Measurements from ENCODE around the gene C10orf105.

C10orf105 gene

DNA sequence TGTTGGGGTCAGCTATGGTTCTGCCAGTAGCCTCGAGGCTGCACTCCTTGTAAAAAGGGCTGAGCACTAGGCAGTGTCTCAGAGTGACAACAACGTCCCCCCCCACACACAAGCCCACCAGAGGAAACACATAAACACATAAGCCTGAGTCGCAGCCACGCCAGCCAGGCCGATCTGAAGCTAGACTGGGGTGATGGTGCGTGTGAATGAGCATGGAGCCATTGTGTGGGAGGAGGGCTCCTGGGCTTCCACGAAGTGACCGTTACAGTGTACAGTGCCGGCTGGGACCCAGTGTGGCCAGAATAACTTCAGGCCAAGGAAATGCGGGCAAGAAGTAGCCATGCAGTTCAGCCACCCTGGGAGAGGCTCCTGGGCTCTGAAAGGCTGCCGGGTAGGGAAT, 3.7 kb upstream of the C10orf105 start:
- H3K4me3 Mint-ChIP-seq: no peak overlapping the region
- peaks cover 90% of the 10 kb centered on the region for H3K4me1 Mint-ChIP-seq (ENCODE audit: low read depth)
- peak overlapping the region; percentile 97 for H3K27ac Mint-ChIP-seq
- H3K36me3 Mint-ChIP-seq (ENCODE audit: low read depth): no peaks in the 10 kb centered on the region
- no peaks in the 10 kb centered on the region for H3K9me3 Mint-ChIP-seq
- no peaks in the 10 kb centered on the region for H3K27me3 Mint-ChIP-seq
- intact Hi-C loops (cut with micrococcal nuclease): no loop called here

DNA sequence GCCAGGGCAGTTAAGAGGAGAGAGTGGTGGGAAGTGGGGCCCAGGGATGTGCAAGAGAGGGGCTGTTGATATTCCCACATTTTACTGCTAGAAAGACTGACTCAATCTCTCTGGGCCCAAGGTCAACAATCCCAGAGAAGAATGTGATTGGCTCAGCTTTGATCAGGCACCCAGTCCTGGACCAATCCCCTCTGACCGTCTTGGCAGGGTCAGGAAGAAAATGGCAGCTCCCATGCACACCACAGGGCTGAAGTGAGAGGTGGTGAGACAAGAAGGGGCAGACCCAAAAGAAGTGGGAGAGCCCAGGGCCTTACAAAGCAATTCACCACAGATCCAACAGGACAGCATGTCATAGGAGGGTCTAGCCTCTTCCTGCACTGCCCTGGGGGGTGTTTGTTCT, 3.3 kb upstream of the C10orf105 start:
- Mint-ChIP-seq H3K4me1 (ENCODE audit: low read depth) (peaks cover 85% of the 10 kb centered on the region), H3K36me3 (ENCODE audit: low read depth) (no peaks in the 10 kb centered on the region), H3K4me3 (no peak overlapping the region), H3K27ac (peak overlapping the region; percentile 97), H3K27me3 (no peaks in the 10 kb centered on the region), H3K9me3 (no peaks in the 10 kb centered on the region)
- intact Hi-C loops (cut with micrococcal nuclease): no loop called here

- peak overlapping the region; percentile 41 for H3K27ac Mint-ChIP-seq
- peaks cover 83% of the 10 kb centered on the region for H3K4me1 Mint-ChIP-seq (ENCODE audit: low read depth)
These were observed 1.7 kb upstream of the C10orf105 start for GRCh38 chr10:71721313-71721712.

DNA sequence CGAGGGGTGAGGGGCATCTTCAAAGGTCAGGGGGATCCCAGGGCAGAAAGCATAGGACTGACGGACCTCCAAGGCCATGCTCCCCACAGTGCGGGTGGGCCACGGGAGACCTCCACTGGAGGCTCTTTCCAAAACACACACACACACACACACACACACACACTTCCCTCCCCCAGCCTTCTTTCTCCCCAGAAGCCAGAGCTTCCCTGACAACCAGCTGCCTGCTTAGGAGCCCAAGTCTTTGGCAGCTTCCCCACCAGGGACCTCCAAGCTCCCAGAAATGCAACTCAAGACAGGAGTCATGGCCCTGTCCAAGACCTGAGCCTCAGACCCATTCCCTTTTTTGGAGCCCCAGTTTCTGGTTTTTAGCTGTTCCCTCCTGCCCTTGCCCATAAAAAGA, 710 bp upstream of the C10orf105 start:
- intact Hi-C loops (cut with micrococcal nuclease): no loop called here
- H3K27me3 Mint-ChIP-seq: no peaks in the 10 kb centered on the region
- H3K36me3 Mint-ChIP-seq (ENCODE audit: low read depth): peaks cover 18% of the 10 kb centered on the region
- H3K9me3 Mint-ChIP-seq: no peaks in the 10 kb centered on the region
- H3K4me3 Mint-ChIP-seq: no peak overlapping the region
- H3K27ac Mint-ChIP-seq: peak overlapping the region; percentile 41
- peaks cover 83% of the 10 kb centered on the region for H3K4me1 Mint-ChIP-seq (ENCODE audit: low read depth)

More at GRCh38 chr10:71721313-71721712, 1.7 kb upstream of the C10orf105 start:
- intact Hi-C loops (cut with micrococcal nuclease): no loop called here
- H3K27me3 Mint-ChIP-seq: no peaks in the 10 kb centered on the region
- H3K9me3 Mint-ChIP-seq: no peaks in the 10 kb centered on the region
- no peak overlapping the region for H3K4me3 Mint-ChIP-seq
- peaks cover 9% of the 10 kb centered on the region for H3K36me3 Mint-ChIP-seq (ENCODE audit: low read depth)

DNA sequence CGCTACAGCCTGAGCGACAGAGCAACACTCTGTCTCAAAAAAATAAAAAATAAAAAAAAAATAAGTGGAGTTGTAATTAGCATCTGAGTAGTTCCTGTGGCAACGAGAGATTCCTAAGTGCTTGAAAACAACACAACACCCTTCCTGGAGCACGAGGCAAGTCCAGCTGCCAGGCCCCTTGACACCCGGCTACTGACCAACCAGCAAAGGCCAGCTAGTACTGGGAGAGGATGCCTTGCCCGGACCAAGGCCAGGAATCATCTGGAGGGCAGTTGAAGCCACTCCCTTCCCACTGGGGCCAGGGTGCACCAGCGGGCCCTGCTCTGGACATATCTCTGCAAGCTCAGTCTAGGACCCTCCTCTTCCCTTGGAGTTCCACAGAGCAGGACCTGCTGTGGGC, 536 bp downstream of the C10orf105 start:
- intact Hi-C loops (cut with micrococcal nuclease): no loop called here
- no peak overlapping the region for H3K4me3 Mint-ChIP-seq
- peaks cover 22% of the 10 kb centered on the region for H3K36me3 Mint-ChIP-seq (ENCODE audit: low read depth)
- H3K4me1 Mint-ChIP-seq (ENCODE audit: low read depth): peaks cover 83% of the 10 kb centered on the region
- H3K9me3 Mint-ChIP-seq: no peaks in the 10 kb centered on the region
- peak overlapping the region; percentile 66 for H3K27ac Mint-ChIP-seq
- H3K27me3 Mint-ChIP-seq: no peaks in the 10 kb centered on the region

GRCh38 chr10:71718165-71718698, 1.3 kb downstream of the C10orf105 start:
- peaks cover 22% of the 10 kb centered on the region for H3K36me3 Mint-ChIP-seq (ENCODE audit: low read depth)
- H3K27ac Mint-ChIP-seq: no peak overlapping the region
- H3K9me3 Mint-ChIP-seq: no peaks in the 10 kb centered on the region
- H3K4me1 Mint-ChIP-seq (ENCODE audit: low read depth): peaks cover 83% of the 10 kb centered on the region
- H3K4me3 Mint-ChIP-seq: no peak overlapping the region
- intact Hi-C loops (cut with micrococcal nuclease): no loop called here
- H3K27me3 Mint-ChIP-seq: no peaks in the 10 kb centered on the region

DNA sequence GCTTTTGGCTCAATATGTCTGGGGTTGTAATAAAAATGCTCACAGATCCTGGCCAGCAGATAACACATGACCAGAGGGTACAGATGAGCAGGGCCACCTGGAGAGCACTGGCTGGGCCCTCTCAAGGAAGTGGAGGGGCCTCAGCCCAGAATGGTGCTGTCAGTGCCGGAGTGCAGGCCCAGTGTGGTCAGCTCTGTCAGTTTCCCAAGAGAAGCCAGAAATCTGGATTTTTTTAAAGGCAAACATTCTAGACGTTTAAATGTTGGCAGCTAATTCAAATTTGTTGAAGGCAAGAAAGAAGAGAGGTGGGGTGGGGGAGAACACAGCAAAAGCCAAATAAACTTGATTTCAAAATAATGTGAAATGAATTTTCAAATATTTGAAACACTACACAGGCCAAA, 2.0 kb downstream of the C10orf105 start:
- H3K4me3 Mint-ChIP-seq: no peak overlapping the region
- H3K27me3 Mint-ChIP-seq: no peaks in the 10 kb centered on the region
- H3K36me3 Mint-ChIP-seq (ENCODE audit: low read depth): peaks cover 22% of the 10 kb centered on the region
- H3K4me1 Mint-ChIP-seq (ENCODE audit: low read depth): peaks cover 83% of the 10 kb centered on the region
- H3K9me3 Mint-ChIP-seq: no peaks in the 10 kb centered on the region
- H3K27ac Mint-ChIP-seq: no peak overlapping the region
- intact Hi-C loops (cut with micrococcal nuclease): no loop called here

GRCh38 chr10:71717056-71717455, 2.5 kb downstream of the C10orf105 start:
- no peaks in the 10 kb centered on the region for H3K9me3 Mint-ChIP-seq
- no peak overlapping the region for H3K27ac Mint-ChIP-seq
- peaks cover 86% of the 10 kb centered on the region for H3K4me1 Mint-ChIP-seq (ENCODE audit: low read depth)
- no peaks in the 10 kb centered on the region for H3K27me3 Mint-ChIP-seq
- peaks cover 22% of the 10 kb centered on the region for H3K36me3 Mint-ChIP-seq (ENCODE audit: low read depth)
- H3K4me3 Mint-ChIP-seq: no peak overlapping the region
- intact Hi-C loops (cut with micrococcal nuclease): no loop called here

DNA sequence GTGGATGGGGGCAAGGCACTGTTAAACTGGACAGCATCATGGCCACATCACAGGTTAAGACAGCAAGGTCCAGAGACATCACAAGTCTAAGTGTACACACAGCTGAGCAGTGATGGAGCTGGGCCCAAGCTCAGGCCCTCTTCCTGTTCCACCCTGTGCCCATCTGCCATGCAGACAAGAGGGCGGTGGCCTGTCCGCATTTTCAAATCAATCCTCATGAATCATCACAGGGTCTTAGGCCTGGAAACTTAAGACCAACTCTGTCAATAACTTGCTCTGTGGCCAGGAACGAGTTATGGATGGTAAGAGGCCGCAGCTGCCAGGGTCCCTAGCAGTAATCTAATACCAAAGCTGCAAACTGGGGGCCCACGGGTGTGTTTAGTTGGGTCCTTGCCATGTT, 3.2 kb downstream of the C10orf105 start:
- Mint-ChIP-seq H3K4me3 (no peak overlapping the region), H3K36me3 (ENCODE audit: low read depth) (peaks cover 22% of the 10 kb centered on the region), H3K4me1 (ENCODE audit: low read depth) (peaks cover 87% of the 10 kb centered on the region), H3K27me3 (no peaks in the 10 kb centered on the region), H3K27ac (peak overlapping the region; percentile 92), H3K9me3 (no peaks in the 10 kb centered on the region)
- intact Hi-C loops (cut with micrococcal nuclease): no loop called here

GRCh38 chr10:71715860-71716259, 3.7 kb downstream of the C10orf105 start:
- no peak overlapping the region for H3K4me3 Mint-ChIP-seq
- H3K4me1 Mint-ChIP-seq (ENCODE audit: low read depth): peaks cover 87% of the 10 kb centered on the region
- no peaks in the 10 kb centered on the region for H3K27me3 Mint-ChIP-seq
- no peaks in the 10 kb centered on the region for H3K9me3 Mint-ChIP-seq
- peak overlapping the region; percentile 92 for H3K27ac Mint-ChIP-seq
- intact Hi-C loops (cut with micrococcal nuclease): no loop called here
- H3K36me3 Mint-ChIP-seq (ENCODE audit: low read depth): peaks cover 22% of the 10 kb centered on the region

DNA sequence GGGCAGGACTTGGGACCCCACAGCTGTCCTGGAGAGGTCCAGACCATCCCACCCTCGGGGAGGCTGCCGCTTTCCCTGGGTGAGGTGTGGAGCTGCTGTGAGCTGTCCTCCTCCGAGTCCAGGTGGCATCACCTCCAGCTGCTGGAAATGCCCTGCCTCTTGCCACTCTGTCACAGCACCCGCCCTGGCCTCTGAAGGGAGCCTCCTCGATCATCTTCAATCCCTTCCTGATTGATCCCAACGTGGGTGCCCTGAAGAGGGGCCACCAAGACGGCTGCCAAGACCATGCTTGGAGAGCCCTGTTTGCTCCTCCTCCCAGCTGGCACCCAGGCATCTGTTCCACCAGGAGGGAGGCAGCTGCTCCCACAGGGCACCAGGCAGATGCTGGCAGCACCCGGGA, 4.6 kb downstream of the C10orf105 start:
- Mint-ChIP-seq H3K27me3 (no peaks in the 10 kb centered on the region), H3K36me3 (ENCODE audit: low read depth) (peaks cover 22% of the 10 kb centered on the region), H3K4me1 (ENCODE audit: low read depth) (peaks cover 87% of the 10 kb centered on the region), H3K4me3 (peak overlapping the region; percentile 14), H3K9me3 (no peaks in the 10 kb centered on the region), H3K27ac (peak overlapping the region; percentile 92)
- intact Hi-C loops (cut with micrococcal nuclease): no loop called here

DNA sequence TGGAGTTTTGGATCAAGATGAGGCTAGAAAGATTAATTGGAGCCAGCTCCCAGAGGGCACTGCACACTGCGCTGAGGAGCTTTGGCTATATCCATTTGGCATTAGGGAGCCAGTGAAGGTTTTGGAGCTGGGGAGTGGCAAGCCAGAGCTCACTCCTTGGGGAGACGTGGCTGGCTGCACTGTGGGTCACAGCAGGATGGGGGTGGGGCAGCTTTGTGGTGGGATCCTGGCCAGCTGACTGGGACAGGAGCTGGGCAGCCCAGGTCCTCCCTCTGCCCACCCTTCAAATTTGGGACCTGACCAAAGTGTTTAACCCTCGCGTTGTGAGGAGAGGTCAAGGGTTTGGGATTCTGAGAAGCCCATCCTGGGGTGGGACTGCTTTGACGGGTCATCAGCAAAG, 5.0 kb downstream of the C10orf105 start:
- intact Hi-C loops (cut with micrococcal nuclease): loop anchor here (5.0 kb wide), 1 partner anchor 63 kb away; no protein-coding TSS in a partner anchor
- Mint-ChIP-seq H3K4me1 (ENCODE audit: low read depth) (peaks cover 87% of the 10 kb centered on the region), H3K4me3 (peak overlapping the region; percentile 43), H3K9me3 (no peaks in the 10 kb centered on the region), H3K36me3 (ENCODE audit: low read depth) (peaks cover 22% of the 10 kb centered on the region), H3K27me3 (no peaks in the 10 kb centered on the region), H3K27ac (peak overlapping the region; percentile 92)

- peaks cover 87% of the 10 kb centered on the region for H3K4me1 Mint-ChIP-seq (ENCODE audit: low read depth)
- peak overlapping the region; percentile 43 for H3K4me3 Mint-ChIP-seq
- H3K27ac Mint-ChIP-seq: peak overlapping the region; percentile 92
- no peaks in the 10 kb centered on the region for H3K27me3 Mint-ChIP-seq
- H3K36me3 Mint-ChIP-seq (ENCODE audit: low read depth): peaks cover 22% of the 10 kb centered on the region
- no peaks in the 10 kb centered on the region for H3K9me3 Mint-ChIP-seq
- intact Hi-C loops (cut with micrococcal nuclease): loop anchor here (5.0 kb wide), 1 partner anchor 63 kb away; no protein-coding TSS in a partner anchor
These were observed 5.6 kb downstream of the C10orf105 start for GRCh38 chr10:71714031-71714410.

GRCh38 chr10:71713135-71714030, 6.2 kb downstream of the C10orf105 start:
- intact Hi-C loops (cut with micrococcal nuclease): loop anchor here (5.0 kb wide), 1 partner anchor 64 kb away; no protein-coding TSS in a partner anchor
- H3K27me3 Mint-ChIP-seq: no peaks in the 10 kb centered on the region
- H3K36me3 Mint-ChIP-seq (ENCODE audit: low read depth): peaks cover 22% of the 10 kb centered on the region
- H3K27ac Mint-ChIP-seq: peak overlapping the region; percentile 92
- H3K4me3 Mint-ChIP-seq: no peak overlapping the region
- no peaks in the 10 kb centered on the region for H3K9me3 Mint-ChIP-seq
- H3K4me1 Mint-ChIP-seq (ENCODE audit: low read depth): peaks cover 93% of the 10 kb centered on the region

Measured in dendritic cell treated with granulocyte-macrophage colony-stimulating factor and Interleukin-4, amounts not matched to agents 40 ng/mL and 50 ng/mL, for 4 days (primary cell).